H7 (cell line): Measurements from ENCODE around the gene EDAR. TPM values are rescaled to one million over a fixed set of nuclear protein-coding genes. Genes with fewer than 3 reads are reported as not detected.

Experiments
- DNase-seq: peaks from one replicate; pipeline ENCODE4 v3.0.0; 2012
- H3K27me3 ChIP-seq: 2 replicates; pipeline ENCODE4 v1.6.0; 2011; ENCODE audit warnings: mild to moderate bottlenecking, low read length; ENCODE audit not compliant: control insufficient read depth, insufficient read depth
- H3K36me3 ChIP-seq: replicated peaks from 2 replicates; pipeline ENCODE4 v1.5.1; 2011; ENCODE audit warnings: low read length; ENCODE audit not compliant: control insufficient read depth, insufficient read depth
- H3K4me3 ChIP-seq: 2 replicates; pipeline ENCODE4 v1.5.1; 2011; ENCODE audit warnings: low read depth, mild to moderate bottlenecking, control low read depth, low read length, moderate library complexity; ENCODE audit not compliant: insufficient read depth
- total RNA-seq: library from RNA; depleted of rRNA; stranded (reverse); fragments of >200 nt; shearing (Covaris generic); gene quantifications from 2 replicates; pipeline ENCODE4 v1.2.3, GENCODE V29; 2014

EDAR gene
- total RNA-seq, 1 experiment from 2014 or later: 0.03 TPM

GRCh38 chr2:109017017-109017416 is 28.0 kb upstream of the EDAR start:
- H3K36me3 ChIP-seq: no peaks in the 10 kb centered on the region
- H3K4me3 ChIP-seq: no peak overlapping the region
- peak; percentile 13 for DNase-seq
- H3K27me3 ChIP-seq: no peaks in the 10 kb centered on the region

GRCh38 chr2:109016376-109016775 is 27.4 kb upstream of the EDAR start:
- Histone ChIP-seq H3K36me3 (no peaks in the 10 kb centered on the region), H3K4me3 (no peak overlapping the region), H3K27me3 (no peaks in the 10 kb centered on the region)
- peak; percentile 12 for DNase-seq

GRCh38 chr2:109014476-109014875 is 25.5 kb upstream of the EDAR start:
- Histone ChIP-seq H3K36me3 (no peaks in the 10 kb centered on the region), H3K27me3 (no peaks in the 10 kb centered on the region), H3K4me3 (no peak overlapping the region)
- DNase-seq: no peak

GRCh38 chr2:109013051-109013450 is 24.0 kb upstream of the EDAR start:
- no peak for DNase-seq
- H3K4me3 ChIP-seq: no peak overlapping the region
- no peaks in the 10 kb centered on the region for H3K27me3 ChIP-seq
- H3K36me3 ChIP-seq: no peaks in the 10 kb centered on the region

DNA sequence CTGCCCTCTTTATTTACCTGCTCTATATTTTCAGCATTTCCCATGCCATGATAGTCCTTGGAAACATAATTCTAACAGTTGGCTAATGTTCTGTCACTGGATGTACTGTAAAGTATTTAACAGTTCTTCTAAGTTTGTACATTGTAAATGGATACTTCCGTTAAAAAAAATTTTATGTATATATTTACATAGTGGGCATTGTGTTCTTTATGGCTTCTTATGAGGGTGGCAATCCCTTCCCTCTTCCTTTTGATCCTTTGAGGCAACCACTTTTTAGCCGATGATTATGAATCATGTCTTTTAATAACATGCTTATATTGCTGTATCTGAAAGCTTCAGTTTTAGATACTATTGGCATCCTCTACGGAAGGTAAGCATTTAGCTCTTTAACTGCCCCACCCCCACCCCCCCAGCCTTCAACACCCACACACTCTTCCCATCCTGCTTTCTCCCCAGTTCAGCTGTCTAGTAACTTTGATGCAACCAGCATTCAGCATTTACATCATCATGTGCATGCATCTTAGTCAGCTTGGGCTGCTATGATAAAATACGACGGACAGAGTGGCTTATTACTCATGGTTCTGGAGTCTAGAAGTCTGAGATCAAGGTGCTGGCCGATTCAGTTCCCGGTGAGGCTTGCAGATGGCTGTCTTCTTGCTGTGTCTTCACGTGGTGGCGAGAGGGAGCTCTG is 21.0 kb upstream of the EDAR start:
- DNase-seq: no peak
- Histone ChIP-seq H3K4me3 (no peak overlapping the region), H3K36me3 (no peaks in the 10 kb centered on the region), H3K27me3 (no peaks in the 10 kb centered on the region)

- DNase-seq: no peak
- Histone ChIP-seq H3K27me3 (no peaks in the 10 kb centered on the region), H3K4me3 (no peak overlapping the region), H3K36me3 (no peaks in the 10 kb centered on the region)
Measured at GRCh38 chr2:109006971-109007370, 18.0 kb upstream of the EDAR start.

GRCh38 chr2:109005686-109006204 is 16.7 kb upstream of the EDAR start:
- no peak for DNase-seq
- no peak overlapping the region for H3K4me3 ChIP-seq
- no peaks in the 10 kb centered on the region for H3K36me3 ChIP-seq
- no peaks in the 10 kb centered on the region for H3K27me3 ChIP-seq

DNA sequence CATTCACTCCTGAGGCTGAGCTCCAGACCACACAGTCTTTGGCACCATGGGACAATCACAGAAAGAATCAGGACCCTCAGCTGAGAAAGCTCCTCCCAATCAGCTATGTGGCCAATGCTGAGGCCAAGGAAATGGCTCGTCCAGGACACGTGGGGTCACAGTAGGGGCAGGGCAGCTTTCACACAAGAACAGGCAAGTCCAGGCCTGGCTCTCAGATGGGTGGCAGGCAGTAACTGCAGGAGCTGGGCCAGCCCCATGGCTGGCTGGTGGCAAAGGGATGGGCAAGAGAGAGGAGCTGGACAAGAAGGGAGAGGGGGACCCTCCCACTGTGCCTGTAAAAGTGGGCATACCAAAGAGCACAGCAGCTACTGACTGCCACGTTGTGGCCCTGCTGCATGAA is 12.2 kb upstream of the EDAR start:
- H3K27me3 ChIP-seq: no peaks in the 10 kb centered on the region
- no peak overlapping the region for H3K4me3 ChIP-seq
- H3K36me3 ChIP-seq: no peaks in the 10 kb centered on the region
- DNase-seq: no peak

DNA sequence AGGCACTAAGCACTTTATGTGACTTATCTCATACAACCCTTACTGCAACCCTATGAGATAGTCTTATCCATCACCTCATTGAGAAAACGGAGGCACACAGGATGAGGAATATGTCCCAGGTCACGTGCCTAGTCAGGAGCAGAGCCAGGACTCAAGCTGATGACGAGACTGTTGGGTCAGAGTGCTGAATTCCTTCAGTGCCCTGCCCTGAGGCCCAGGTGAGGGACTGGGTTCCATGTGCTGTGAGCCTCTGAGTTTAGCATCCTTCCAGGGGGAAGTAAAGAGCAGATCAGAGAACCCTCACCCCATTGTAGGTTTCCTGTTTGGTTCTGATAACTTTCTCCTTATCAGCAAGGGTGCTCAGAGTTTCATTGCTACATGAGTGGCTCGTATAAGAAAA is 11.7 kb upstream of the EDAR start:
- no peak for DNase-seq
- H3K36me3 ChIP-seq: no peaks in the 10 kb centered on the region
- no peak overlapping the region for H3K4me3 ChIP-seq
- H3K27me3 ChIP-seq: no peaks in the 10 kb centered on the region

DNA sequence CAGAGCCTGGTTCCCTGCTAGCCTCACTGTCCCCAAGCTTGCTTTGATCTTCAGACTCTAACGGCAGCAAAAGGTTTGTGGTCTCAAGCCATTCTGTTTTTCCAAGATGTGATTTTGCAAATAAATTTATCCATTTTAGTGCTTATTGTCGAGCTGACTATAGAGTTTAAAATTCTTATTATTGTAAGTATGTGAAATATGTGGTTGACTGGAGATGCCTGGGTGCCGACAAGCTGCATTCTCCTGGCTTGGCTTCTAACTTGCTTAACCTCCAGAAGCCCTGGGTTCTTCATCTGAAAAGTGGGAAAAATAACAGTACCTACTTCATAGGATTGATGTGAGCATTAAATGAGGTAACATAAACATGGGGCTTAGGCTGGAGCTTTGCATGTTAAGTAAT is 9.9 kb upstream of the EDAR start:
- H3K36me3 ChIP-seq: no peaks in the 10 kb centered on the region
- no peak overlapping the region for H3K4me3 ChIP-seq
- H3K27me3 ChIP-seq: no peaks in the 10 kb centered on the region
- no peak for DNase-seq

DNA sequence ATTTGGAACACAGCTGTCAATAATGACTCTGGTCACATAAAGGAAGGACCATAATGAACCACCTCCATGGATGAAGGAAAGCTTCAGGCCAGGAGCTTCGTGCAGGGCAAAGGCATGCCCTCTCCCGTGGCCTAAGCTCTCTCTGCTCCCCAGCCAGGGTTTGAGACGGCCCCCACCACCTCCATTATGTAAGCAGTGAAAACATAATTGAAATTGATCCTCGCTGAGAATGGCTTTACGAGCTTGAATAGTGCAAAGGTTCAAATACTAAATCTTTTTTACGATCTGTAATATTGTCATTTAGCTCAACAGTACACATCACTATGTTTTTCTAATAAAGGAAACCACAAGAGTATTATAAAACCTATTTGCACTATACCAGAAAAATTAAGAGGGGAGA is 5.2 kb upstream of the EDAR start:
- Histone ChIP-seq H3K4me3 (no peak overlapping the region), H3K36me3 (no peaks in the 10 kb centered on the region), H3K27me3 (no peaks in the 10 kb centered on the region)
- no peak for DNase-seq

DNA sequence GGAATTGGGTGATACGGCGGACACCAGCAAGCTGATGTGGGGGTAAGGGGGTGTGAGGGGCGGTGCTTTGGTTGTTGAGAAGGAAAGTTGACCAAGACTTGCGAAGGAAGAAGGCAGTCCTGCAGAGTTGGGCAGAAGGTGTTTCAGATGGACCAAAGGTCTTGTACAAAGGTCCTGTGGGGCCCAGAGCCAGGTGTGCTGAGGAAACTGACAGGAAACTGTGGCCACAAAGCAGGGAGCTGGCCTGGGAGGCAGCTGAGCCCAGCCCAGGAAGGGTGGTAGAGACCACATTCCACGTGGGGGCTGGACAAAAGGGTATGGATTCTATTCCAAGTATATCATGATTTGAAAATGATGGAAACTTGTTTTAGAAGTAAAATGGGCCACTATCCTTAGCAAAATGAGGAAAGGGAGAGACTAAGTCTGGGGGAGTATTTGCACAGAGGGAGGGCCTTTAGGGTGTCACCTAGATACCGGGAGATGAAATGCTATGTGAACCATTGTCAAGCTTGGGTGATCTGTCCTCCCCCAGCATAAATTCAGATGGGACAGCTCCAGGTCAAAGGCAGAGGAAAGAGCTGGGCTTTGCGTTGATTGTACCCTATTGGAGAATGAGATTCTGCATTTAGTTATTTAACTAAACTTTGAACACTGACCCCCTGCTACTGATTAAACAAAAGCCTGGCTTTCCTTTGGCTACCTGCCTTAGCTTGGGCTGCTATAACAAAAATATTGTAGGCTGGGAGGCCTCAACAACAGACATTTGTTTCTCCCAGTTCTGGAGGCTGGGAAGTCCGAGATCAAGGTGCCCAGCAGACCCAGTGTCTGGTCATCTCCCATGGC is 4.3 kb upstream of the EDAR start:
- Histone ChIP-seq H3K36me3 (no peaks in the 10 kb centered on the region), H3K27me3 (no peaks in the 10 kb centered on the region), H3K4me3 (no peak overlapping the region)
- no peak for DNase-seq

DNA sequence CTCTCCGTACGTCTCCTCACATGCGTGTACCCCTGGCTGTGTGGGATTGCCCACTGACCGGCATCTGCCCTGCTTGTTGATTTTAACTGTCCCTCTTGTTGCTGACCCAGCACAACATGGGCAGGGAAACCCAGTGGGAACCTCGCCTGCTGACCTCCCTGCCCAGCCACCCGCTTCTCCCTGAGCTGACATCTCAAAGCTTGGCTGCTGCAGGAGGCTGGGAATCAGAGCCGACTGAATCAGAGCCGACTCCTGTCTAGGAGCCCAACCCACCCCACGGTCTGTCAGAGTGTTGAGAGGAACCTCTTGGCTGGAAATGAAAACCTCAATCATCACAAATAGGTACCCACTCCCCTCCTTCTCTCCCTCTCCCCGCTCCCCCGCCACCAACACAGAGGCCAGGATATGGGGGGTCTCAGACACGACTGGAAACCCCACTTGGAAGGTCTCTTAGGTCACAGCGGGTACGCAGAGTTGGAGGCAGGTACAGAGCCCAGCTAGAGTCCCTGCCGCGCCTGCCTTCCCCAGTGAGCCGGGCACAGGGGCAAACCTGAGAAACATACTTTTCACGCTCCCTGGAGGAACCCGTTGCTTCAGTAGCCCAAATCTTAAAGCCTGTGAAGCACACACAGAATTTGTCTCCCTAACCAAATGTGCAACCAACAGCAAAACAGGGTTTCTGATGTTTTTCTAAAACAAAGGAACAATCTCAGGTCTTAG is 784 bp downstream of the EDAR start:
- no peaks in the 10 kb centered on the region for H3K27me3 ChIP-seq
- no peaks in the 10 kb centered on the region for H3K36me3 ChIP-seq
- no peak for DNase-seq
- no peak overlapping the region for H3K4me3 ChIP-seq

GRCh38 chr2:108986916-108987510 is 2.0 kb downstream of the EDAR start:
- no peaks in the 10 kb centered on the region for H3K27me3 ChIP-seq
- no peak overlapping the region for H3K4me3 ChIP-seq
- H3K36me3 ChIP-seq: no peaks in the 10 kb centered on the region
- no peak for DNase-seq
